HG03135 (cell line): ENCODE data around the gene PRRT1.
"Not testable (repeated sequence)": the region's sequence is repeated elsewhere in the genome, so short reads cannot be mapped to it uniquely, and the experiment has no call there.

Source experiments
- ATAC-seq: cut with Tn5 transposase; IDR thresholded peaks from one replicate; pipeline ENCODE4 v1.9.1; 2021; ENCODE audit warnings: mild to moderate bottlenecking, moderate library complexity; ENCODE audit not compliant: unreplicated experiment

The PRRT1 gene

DNA sequence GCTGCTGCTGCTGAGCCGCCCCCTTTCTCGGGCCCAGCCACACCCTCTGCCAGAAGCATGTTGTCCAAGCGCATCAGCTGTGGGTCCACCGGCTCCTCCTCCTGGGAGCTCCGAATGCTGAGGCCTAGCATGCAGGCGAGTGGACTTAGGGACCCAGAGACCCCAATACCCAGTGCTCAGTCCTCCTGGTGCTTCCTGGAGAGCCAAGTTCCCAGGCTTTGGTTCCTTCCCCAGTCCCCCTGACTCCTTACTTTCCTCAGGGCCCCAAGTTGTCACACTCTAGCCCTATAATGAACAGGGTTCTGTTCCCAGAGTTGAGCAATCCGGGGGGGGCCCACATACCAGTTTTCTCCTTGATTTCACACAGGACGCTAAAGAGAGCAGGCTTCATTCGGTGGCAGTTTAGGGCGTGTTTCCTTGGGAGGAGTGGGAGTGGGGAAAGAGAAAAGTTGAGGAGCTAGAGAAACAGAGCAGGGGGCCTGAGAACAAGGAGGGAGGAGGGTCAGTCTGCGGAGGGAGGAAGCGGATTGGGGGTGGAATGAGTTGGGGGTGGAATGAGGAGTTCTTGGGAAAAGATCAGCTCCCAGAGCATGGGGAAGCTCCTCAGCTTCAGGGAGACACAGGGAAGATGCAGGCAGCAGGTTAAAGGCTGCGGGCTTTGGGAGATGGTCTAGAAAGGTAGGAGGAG lies 36.8 kb upstream of the PRRT1 start:
- no peak for ATAC-seq

DNA sequence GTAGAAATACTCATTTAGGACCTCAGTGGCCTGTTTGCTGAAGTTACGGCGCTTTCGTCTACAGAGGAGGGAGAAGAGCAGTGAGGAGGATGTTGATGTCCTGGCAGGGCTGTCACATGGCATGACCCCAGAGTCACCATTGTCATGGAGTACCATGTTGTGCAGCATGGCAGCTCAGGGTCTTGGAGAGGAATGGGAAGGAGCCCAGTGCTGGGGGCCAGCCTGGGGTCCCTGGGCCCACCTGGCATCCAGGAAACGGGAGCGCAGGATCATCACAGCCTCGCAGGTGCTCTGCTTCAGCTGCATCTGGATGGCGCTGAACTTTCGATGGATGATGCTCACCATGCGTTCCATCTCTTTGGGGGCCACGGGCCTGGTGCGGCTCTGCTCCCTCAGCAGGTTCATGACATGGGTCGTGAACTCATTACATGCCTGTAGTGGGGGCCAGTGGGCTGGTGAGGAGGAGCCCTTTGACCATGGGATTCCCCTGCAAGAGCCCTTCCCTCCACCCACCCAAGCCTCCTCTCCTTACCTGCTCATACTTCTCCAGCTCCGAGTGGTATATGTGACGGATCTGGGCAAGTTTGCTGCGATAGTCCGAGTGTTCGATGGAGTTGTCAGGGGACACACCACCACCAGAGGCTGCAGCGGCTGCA lies 36.1 kb upstream of the PRRT1 start:
- ATAC-seq, result not testable (repeated sequence)

- ATAC-seq, result no peak
Observed at GRCh38 chr6:32187009-32187709, 35.4 kb upstream of the PRRT1 start.

GRCh38 chr6:32186151-32186840 lies 34.6 kb upstream of the PRRT1 start:
- not testable (repeated sequence) for ATAC-seq

GRCh38 chr6:32185681-32186131 lies 34.0 kb upstream of the PRRT1 start:
- not testable (repeated sequence) for ATAC-seq

DNA sequence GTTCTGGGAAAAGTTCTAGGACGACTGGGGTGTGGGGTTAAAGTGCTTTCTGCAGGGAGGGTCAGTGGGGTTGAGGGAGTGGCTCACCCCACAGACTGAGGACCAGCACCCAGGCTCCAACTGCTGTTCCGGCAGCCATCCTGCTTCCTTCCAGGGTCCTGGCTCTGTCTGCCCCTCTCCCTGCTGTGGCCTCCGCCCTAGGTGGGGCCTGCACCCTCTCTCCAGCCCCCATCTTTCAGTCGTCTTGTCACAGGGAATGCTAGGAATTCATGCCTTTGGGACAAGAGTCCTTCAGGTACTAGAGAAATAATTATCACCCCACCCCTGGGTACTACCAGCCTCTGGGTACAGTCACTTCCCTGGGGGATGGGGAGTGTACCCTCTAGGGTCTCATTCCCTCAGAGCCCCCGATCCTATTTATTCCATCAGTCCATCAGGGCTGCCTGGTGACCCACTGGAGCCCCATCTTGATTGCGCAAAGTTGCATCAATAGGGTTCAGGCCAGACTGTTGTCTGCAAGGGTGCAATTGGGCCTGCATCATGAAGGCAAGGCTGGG lies 32.4 kb upstream of the PRRT1 start, which contains the start of gene AGER:
TSS of gene AGER (minus strand) at position 170 of the 557 bp plus-strand sequence. CDS start at position 139, 31 bp downstream.
- ATAC-seq, result no peak

DNA sequence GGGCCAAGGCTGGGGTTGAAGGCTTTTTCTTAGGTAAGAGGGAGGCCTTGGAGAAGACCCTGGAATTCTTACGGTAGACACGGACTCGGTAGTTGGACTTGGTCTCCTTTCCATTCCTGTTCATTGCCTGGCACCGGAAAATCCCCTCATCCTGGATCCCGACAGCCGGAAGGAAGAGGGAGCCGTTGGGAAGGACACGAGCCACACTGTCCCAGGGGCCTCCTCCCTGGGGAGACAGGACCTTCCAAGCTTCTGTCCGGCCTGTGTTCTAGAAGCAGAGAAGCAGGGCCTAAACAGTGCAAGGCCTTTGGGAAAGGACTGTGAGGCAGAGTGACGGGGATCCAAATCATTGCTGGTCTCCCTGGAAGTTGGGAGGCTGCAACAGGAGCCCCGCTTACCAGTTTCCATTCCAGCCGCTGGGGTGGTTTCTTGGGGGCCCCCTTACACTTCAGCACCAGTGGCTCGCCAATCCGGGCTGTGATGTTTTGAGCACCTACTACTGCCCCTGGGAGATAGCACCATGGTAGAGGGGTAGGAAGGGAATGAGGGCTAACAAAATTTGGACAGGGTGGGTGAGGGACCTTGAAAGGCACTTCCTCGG lies 31.8 kb upstream of the PRRT1 start:
- ATAC-seq, result no peak

DNA sequence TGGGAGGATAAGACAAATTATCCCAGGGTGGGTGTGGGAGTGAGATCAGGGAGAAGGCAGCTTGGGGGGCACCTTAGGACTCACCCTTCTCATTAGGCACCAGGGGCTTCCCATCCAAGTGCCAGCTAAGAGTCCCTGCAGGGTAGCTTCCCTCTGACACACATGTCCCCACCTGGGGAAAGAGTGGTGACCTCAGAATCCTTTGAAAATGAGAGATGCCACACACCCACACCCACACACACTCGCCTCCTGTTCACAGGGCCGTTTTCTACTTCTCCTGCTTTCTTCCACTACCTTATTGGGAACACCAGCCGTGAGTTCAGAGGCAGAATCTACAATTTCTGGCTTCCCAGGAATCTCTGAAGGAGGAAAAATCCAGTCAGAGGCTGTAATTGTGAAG lies 31.3 kb upstream of the PRRT1 start:
- no peak for ATAC-seq

DNA sequence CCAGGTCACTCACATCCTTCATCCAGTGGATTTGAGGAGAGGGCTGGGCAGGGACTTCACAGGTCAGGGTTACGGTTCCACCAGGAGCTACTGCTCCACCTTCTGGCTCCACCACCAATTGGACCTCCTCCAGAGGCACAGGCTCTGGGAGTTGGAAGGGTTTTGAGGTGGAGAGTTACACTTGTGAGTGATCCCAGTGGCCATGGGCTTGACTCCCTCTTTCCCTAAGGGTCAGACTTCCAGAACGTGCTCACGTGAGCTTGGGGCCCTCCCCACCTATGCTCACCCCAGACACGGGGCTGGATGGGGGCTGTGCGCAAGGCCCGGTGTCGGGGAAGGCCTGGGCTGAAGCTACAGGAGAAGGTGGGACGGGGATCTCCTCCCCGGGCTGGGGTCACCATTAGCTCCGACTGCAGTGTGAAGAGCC lies 30.8 kb upstream of the PRRT1 start:
- ATAC-seq, result no peak

GRCh38 chr6:32181915-32182529 lies 30.3 kb upstream of the PRRT1 start:
- ATAC-seq, result no peak

- no peak for ATAC-seq
Observed at GRCh38 chr6:32181148-32181702, 29.5 kb upstream of the PRRT1 start.

DNA sequence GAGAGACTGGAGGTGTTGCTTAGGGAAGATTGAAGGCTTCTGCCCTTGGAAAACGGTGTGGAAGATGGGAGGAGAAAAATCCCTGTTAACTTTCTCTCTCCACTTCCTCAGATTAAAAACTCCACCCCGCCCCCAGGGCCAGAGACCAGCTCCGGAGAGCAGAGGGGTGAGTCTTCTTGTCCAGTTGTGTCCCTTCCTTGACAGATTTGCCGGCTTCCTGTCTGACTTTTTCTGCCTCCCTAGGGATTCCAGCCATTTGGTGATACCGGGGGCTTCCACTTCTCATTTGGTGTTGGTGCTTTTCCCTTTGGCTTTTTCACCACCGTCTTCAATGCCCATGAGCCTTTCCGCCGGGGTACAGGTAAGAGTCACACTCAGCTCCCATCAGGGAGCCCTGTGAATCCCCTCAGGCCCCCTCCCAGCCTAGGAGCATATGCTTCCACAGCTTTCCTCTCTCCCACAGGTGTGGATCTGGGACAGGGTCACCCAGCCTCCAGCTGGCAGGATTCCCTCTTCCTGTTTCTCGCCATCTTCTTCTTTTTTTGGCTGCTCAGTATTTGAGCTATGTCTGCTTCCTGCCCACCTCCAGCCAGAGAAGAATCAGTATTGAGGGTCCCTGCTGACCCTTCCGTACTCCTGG lies 28.1 kb upstream of the PRRT1 start:
- no peak for ATAC-seq

- no peak for ATAC-seq
Observed at GRCh38 chr6:32178547-32179440, 27.1 kb upstream of the PRRT1 start.

GRCh38 chr6:32177788-32178546 lies 26.2 kb upstream of the PRRT1 start, which contains the start of gene RNF5:
TSS of gene RNF5 (plus strand) at chr6:32178405. CDS start at chr6:32178512, 107 bp downstream.
- peak; percentile 76 for ATAC-seq

DNA sequence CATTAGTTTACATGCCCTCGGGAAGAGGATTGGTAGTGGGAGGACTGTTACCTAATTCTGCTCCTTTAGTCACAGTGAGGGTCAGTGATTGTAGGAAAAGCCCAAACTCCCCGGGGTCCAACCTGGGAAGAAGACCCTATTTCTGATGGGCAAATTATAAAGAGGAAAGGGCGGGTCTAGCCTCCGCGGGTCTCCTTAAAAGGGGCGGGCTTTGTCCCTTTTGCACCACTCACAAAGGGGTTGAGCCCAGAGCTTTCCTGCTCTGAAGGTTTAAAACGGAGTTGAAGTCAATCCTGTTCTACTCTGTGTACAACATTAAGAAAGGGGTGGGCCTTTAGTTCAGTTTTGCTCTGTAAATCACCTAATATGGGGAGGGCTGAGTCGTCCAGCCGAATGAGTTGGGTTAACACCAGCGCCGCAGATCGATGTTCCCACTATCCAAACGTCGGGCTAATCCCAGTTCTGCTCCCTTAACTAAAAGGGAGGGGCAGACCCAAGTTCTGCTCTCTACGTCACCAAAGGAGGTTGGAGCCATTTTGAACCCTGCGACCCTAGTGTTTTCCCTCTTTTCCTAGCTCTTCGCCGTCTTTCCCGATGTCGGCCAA lies 25.5 kb upstream of the PRRT1 start:
- ATAC-seq, result no peak

- no peak for ATAC-seq
Observed at GRCh38 chr6:32176476-32177182, 24.9 kb upstream of the PRRT1 start.
